PFSK-1 (cell line): ENCODE measurements around the gene PGAP3.

ENCODE experiments used
- FOXP2 ChIP-seq: optimal IDR thresholded peaks from 2 replicates; pipeline ENCODE3; 2011; ENCODE audit warnings: borderline replicate concordance, control low read depth, inconsistent platforms; ENCODE audit not compliant: insufficient read depth; ENCODE audit errors: extremely low read length, extremely low read depth
- POLR2AphosphoS5 ChIP-seq: IDR thresholded peaks from 2 replicates; pipeline ENCODE4 v1.6.1; 2012; ENCODE audit warnings: low read depth, mild to moderate bottlenecking, control low read depth, low read length, moderate library complexity
- SIN3A ChIP-seq: IDR thresholded peaks from 2 replicates; pipeline ENCODE4 v1.6.1; 2012; ENCODE audit warnings: mild to moderate bottlenecking, low read length, moderate library complexity, borderline replicate concordance; ENCODE audit not compliant: insufficient read depth
- TAF1 ChIP-seq: IDR thresholded peaks from 2 replicates; pipeline ENCODE4 v1.6.1; 2012; ENCODE audit warnings: low read length, control low read depth, borderline replicate concordance; ENCODE audit not compliant: insufficient read depth
- TF ChIP-seq, protein P1 (sequence below), 2 experiments: IDR thresholded peaks; 2 replicates each; pipeline versions ENCODE4 v1.6.1 to v1.8.0; 2011 to 2012; ENCODE audit warnings: low read depth in 2 of 2, low read length in 2 of 2, control low read depth in 1 of 2, inconsistent platforms in 1 of 2, mild to moderate bottlenecking in 1 of 2, moderate library complexity in 1 of 2; ENCODE audit not compliant: insufficient read depth in 1 of 2

Gene PGAP3

DNA sequence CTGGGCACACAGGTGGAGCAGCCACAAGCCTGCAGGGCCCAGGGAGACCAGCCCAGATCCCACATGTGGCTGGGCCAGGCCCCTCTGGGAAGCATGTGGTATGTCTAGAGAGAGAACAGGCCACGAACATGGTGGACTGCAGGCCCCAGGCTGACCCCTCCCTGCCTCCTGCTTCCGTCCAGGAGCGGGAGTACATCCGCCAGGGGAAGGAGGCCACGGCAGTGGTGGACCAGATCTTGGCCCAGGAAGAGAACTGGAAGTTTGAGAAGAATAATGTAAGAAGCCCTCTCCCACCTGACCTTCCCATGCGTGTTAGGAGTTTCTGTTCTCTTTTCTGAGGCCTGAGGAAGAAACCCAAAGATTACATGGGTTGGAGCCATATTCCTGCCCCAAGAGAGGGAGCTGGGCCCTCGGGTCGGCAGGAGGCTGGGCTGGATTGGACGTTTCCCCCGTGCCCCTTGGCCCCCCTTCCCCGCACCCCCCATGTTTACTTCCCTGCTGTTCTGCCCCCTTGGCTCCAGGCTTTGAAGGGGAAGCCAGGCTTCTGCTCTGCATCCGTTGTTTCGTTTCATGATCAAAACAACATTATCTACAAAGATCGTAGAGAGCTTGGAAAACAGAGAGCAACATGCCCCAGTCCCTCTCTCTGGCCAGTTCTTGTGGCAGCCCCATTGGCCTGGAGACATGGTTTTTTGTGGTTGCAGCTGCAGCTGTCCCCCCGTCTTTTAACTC, 28.4 kb downstream of the PGAP3 start:
- TF ChIP-seq, protein P1, sequence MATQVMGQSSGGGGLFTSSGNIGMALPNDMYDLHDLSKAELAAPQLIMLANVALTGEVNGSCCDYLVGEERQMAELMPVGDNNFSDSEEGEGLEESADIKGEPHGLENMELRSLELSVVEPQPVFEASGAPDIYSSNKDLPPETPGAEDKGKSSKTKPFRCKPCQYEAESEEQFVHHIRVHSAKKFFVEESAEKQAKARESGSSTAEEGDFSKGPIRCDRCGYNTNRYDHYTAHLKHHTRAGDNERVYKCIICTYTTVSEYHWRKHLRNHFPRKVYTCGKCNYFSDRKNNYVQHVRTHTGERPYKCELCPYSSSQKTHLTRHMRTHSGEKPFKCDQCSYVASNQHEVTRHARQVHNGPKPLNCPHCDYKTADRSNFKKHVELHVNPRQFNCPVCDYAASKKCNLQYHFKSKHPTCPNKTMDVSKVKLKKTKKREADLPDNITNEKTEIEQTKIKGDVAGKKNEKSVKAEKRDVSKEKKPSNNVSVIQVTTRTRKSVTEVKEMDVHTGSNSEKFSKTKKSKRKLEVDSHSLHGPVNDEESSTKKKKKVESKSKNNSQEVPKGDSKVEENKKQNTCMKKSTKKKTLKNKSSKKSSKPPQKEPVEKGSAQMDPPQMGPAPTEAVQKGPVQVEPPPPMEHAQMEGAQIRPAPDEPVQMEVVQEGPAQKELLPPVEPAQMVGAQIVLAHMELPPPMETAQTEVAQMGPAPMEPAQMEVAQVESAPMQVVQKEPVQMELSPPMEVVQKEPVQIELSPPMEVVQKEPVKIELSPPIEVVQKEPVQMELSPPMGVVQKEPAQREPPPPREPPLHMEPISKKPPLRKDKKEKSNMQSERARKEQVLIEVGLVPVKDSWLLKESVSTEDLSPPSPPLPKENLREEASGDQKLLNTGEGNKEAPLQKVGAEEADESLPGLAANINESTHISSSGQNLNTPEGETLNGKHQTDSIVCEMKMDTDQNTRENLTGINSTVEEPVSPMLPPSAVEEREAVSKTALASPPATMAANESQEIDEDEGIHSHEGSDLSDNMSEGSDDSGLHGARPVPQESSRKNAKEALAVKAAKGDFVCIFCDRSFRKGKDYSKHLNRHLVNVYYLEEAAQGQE (IDR thresholded peaks at IDR 0.05; ENCODE audit: insufficient read depth in 1 of 2, low read depth in 2 of 2, low read length in 2 of 2), result no peak
- no peak for TF ChIP-seq FOXP2
- no peak for TF ChIP-seq POLR2AphosphoS5
- no peak for TF ChIP-seq SIN3A
- no peak for TF ChIP-seq TAF1

DNA sequence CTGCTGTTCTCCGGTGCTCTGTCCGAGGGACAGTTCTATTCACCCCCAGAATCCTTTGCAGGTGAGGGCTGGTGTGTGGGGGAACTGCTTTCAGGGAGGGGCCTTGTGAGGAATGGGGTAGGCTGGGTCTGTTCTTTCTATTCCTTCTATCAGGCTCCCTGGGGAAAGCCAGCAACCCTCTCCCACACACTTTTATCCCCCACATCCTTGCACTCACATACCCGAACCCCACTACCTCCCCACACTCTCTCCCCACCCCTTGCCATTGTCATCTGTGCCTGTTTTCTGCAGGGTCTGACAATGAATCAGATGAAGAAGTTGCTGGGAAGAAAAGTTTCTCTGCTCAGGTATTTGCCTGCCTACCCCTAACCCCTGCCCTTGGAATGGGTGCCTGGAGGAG, 29.1 kb downstream of the PGAP3 start:
- TF ChIP-seq, protein P1 (IDR thresholded peaks at IDR 0.05; ENCODE audit: insufficient read depth in 1 of 2, low read depth in 2 of 2, low read length in 2 of 2), result no peak
- TF ChIP-seq SIN3A (no peak), TAF1 (no peak), POLR2AphosphoS5 (no peak)

DNA sequence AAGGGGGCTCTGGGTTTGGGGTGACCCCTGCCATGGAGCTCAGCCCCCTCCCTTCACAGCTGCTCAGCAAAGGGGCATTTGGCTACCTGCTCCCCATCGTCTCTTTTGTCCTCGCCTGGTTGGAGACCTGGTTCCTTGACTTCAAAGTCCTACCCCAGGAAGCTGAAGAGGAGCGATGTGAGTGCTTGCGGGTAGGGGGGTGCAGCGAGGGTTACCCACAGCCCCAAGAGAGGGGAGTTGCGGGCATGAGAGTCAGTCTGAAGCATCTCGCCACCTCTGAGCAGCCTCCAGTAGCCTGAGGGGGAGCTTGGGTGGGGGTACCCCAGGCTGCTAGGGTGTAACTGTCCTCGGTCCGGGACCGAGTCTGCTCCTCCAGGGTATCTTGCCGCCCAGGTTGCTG, 29.5 kb downstream of the PGAP3 start:
- TF ChIP-seq, protein P1 (IDR thresholded peaks at IDR 0.05; ENCODE audit: insufficient read depth in 1 of 2, low read depth in 2 of 2, low read length in 2 of 2), result no peak
- TF ChIP-seq POLR2AphosphoS5, result no peak
- no peak for TF ChIP-seq TAF1
- no peak for TF ChIP-seq SIN3A
- no peak for TF ChIP-seq FOXP2

DNA sequence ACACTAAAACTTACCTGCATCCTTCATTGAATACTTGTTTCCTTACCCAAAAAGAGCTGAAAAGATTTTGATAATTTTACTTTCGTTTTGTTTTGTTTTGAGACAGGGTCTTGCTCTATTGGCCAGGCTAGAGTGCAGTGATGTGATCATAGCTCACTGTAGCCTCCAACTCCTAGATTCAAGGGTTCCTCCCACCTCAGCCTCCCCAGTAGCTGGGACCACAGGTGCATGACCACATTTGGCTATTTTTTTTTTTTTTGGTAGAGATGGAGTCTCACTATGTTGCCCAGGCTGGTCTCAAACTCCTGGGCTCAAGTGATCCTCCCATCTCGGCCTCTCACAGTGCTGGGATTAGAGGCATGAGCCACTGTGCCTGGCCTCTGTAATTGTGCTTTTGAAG, 32.8 kb downstream of the PGAP3 start:
- no peak for TF ChIP-seq SIN3A
- no peak for TF ChIP-seq POLR2AphosphoS5
- TF ChIP-seq, protein P1 (IDR thresholded peaks at IDR 0.05; ENCODE audit: insufficient read depth in 1 of 2, low read depth in 2 of 2, low read length in 2 of 2), result no peak
- TF ChIP-seq TAF1, result no peak
- TF ChIP-seq FOXP2, result no peak

DNA sequence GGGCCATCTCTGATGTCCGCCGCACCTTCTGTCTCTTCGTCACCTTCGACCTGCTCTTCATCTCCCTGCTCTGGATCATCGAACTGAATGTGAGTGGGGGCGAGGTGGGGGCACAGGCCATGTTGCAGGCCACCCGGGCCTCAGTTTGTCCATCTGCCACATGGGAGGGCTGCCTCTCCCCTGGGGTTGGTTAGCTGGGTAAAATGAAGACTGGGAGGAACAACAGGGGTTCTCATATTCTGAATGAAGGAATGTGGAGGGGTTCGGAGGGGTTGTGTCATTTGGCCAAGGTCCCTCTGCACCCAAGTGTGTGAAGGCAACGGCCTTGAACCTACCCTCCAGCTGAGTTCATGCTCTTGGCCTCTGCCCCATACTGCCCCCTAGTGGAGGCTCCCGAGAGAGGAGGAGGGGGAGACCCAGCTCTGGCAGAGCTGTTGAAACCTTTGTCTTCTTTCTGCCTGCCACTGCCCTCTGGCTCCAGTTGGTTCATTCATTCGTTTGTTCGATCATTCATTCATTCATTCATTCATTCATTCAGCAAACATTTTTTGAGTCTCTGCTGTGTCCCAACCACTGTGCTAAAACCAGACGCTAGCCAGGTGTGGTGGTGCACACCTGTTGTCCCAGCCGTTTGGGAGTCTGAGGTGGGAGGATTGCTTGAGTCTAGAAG, 34.1 kb downstream of the PGAP3 start:
- TF ChIP-seq TAF1, result no peak
